BLaER1 treated with 17β-estradiol and CSF1 and Interleukin-3, amounts not matched to agents 10 nM and 100 nM (cell line): ENCODE data around the gene SHPK.
"Not testable (repeated sequence)": the region's sequence is repeated elsewhere in the genome, so short reads cannot be mapped to it uniquely, and the experiment has no call there.

Source experiments
- H3K27ac ChIP-seq, 11 experiments: shearing (Covaris generic); formaldehyde crosslinking; 2 replicates each; pipeline ENCODE4 v1.8.1; 2022
- H3K27me3 ChIP-seq, 11 experiments: shearing (Covaris generic); formaldehyde crosslinking; 2 replicates each; pipeline ENCODE4 v1.8.1; 2022
- H3K36me3 ChIP-seq, 11 experiments: shearing (Covaris generic); formaldehyde crosslinking; 2 replicates each; pipeline ENCODE4 v1.8.1; 2022
- H3K4me1 ChIP-seq, 10 experiments: shearing (Covaris generic); formaldehyde crosslinking; 2 replicates each; pipeline ENCODE4 v1.8.1; 2022
- H3K4me2 ChIP-seq, 11 experiments: shearing (Covaris generic); formaldehyde crosslinking; 2 replicates each; pipeline ENCODE4 v1.8.1; 2022
- H3K4me3 ChIP-seq, 10 experiments: shearing (Covaris generic); formaldehyde crosslinking; 2 replicates each; pipeline ENCODE4 v1.8.1; 2022
- H3K9ac ChIP-seq, 11 experiments: shearing (Covaris generic); formaldehyde crosslinking; 2 replicates each; pipeline ENCODE4 v1.8.1; 2022
- H3K9me3 ChIP-seq, 11 experiments: shearing (Covaris generic); formaldehyde crosslinking; replicated peaks in 1 of 11; 2 replicates each; pipeline ENCODE4 v1.8.1; 2022
- H4K20me1 ChIP-seq, 11 experiments: shearing (Covaris generic); formaldehyde crosslinking; 2 replicates each; pipeline ENCODE4 v1.8.1; 2022
- Cebpa-rat ChIP-seq, 11 experiments: shearing (Covaris generic); IDR thresholded peaks; 2 replicates each; pipeline ENCODE4 v1.8.1; 2022

The SHPK gene

GRCh38 chr17:3569534-3570137 lies 66.4 kb downstream of the SHPK start:
- Histone ChIP-seq H3K4me3 (no peak overlapping the region), H3K27ac (no peak overlapping the region), H3K9ac (no peak overlapping the region), H3K9me3 (peaks cover 0 to 4% (median 0%) of the 10 kb centered on the region in 11 experiments; a peak in 1 of 22 replicates), H3K27me3 (no peaks in the 10 kb centered on the region), H3K36me3 (peaks cover 10 to 47% (median 34%) of the 10 kb centered on the region in 11 experiments), H3K4me1 (no peaks in the 10 kb centered on the region), H4K20me1 (no peaks in the 10 kb centered on the region), H3K4me2 (no peak overlapping the region)
- no peak for TF ChIP-seq Cebpa-rat (IDR thresholded peaks at IDR 0.05)

GRCh38 chr17:3566551-3566950 lies 69.5 kb downstream of the SHPK start:
- H3K4me2 ChIP-seq: no peak overlapping the region
- H3K27ac ChIP-seq: no peak overlapping the region
- no peaks in the 10 kb centered on the region for H4K20me1 ChIP-seq
- H3K4me3 ChIP-seq: no peak overlapping the region
- peaks cover 0 to 4% (median 0%) of the 10 kb centered on the region in 11 experiments; a peak in 1 of 22 replicates for H3K9me3 ChIP-seq
- no peaks in the 10 kb centered on the region for H3K27me3 ChIP-seq
- no peak for TF ChIP-seq Cebpa-rat (IDR thresholded peaks at IDR 0.05)
- peaks cover 0 to 8% (median 5%) of the 10 kb centered on the region in 10 experiments; a peak in 4 of 20 replicates for H3K4me1 ChIP-seq
- H3K9ac ChIP-seq: no peak overlapping the region
- peaks cover 10 to 37% (median 27%) of the 10 kb centered on the region in 11 experiments for H3K36me3 ChIP-seq

DNA sequence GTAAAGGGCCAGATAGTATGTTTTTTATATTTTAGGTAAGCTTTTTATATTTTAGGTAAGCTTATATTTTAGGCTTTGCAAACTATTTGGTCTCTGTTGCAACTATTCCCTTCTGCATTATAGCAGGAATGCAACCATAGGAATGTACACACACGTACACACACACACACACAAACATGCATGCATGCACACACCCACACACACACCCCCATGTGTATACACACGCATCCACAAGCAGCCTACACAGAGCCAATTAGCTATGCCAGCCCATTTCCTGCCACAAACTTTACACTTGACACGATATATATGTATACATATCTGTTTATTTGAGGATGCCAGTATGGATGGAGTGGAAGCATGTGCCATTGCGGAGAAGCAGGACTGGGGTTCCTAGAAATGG lies 70.9 kb downstream of the SHPK start:
- H3K36me3 ChIP-seq: peaks cover 5 to 26% (median 18%) of the 10 kb centered on the region in 11 experiments; a peak in 19 of 22 replicates
- no peak overlapping the region for H3K4me3 ChIP-seq
- no peaks in the 10 kb centered on the region for H3K27me3 ChIP-seq
- no peak overlapping the region for H3K9ac ChIP-seq
- no peak for TF ChIP-seq Cebpa-rat (IDR thresholded peaks at IDR 0.05)
- H4K20me1 ChIP-seq: no peaks in the 10 kb centered on the region
- no peak overlapping the region for H3K27ac ChIP-seq
- H3K4me1 ChIP-seq: peaks cover 0 to 8% (median 5%) of the 10 kb centered on the region in 10 experiments; a peak in 4 of 20 replicates
- H3K9me3 ChIP-seq: peaks cover 0 to 4% (median 0%) of the 10 kb centered on the region in 11 experiments; a peak in 1 of 22 replicates
- no peak overlapping the region for H3K4me2 ChIP-seq

GRCh38 chr17:3564241-3564640 lies 71.8 kb downstream of the SHPK start:
- not testable (repeated sequence) for H3K27me3 ChIP-seq, H3K9me3 ChIP-seq, H3K4me2 ChIP-seq, H4K20me1 ChIP-seq, H3K4me3 ChIP-seq, H3K9ac ChIP-seq, H3K27ac ChIP-seq
- peaks cover 0 to 10% (median 9%) of the 10 kb centered on the region in 10 experiments; a peak in 15 of 20 replicates for H3K4me1 ChIP-seq
- peaks cover 5 to 26% (median 16%) of the 10 kb centered on the region in 11 experiments; a peak in 19 of 22 replicates for H3K36me3 ChIP-seq

DNA sequence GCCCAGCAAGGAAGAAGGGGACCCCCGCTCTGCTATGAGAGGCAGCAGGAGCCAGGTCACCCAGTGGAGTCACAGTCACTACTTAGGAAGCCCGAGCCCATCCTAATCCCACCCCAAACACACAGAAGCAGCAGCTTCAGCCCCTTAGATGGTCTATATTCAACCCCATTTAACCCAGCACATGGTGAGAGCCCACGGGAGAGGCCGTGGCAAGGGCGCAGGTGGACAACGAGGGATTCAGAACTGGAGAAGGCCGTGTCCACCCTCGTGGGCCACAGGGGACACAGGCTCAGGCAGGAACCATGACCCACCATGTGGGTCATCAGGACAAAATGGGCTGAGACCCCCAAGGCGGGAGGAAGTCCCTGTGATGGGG lies 76.8 kb downstream of the SHPK start:
- Histone ChIP-seq H3K9me3 (no peaks in the 10 kb centered on the region), H3K4me3 (no peak overlapping the region), H3K9ac (peak overlapping the region in 3 of 11 experiments; percentile 4 to 42 (median 9); a peak in 3 of 22 replicates), H4K20me1 (no peaks in the 10 kb centered on the region), H3K4me2 (peak overlapping the region in 9 of 11 experiments; percentile 36 to 72 (median 60); a peak in 13 of 22 replicates), H3K27me3 (no peaks in the 10 kb centered on the region), H3K27ac (peak overlapping the region in 4 of 11 experiments; percentile 54 to 59 (median 56); a peak in 7 of 22 replicates), H3K36me3 (no peaks in the 10 kb centered on the region), H3K4me1 (peaks cover 16 to 41% (median 35%) of the 10 kb centered on the region in 10 experiments; a peak in 19 of 20 replicates)
- no peak for TF ChIP-seq Cebpa-rat (IDR thresholded peaks at IDR 0.05)

DNA sequence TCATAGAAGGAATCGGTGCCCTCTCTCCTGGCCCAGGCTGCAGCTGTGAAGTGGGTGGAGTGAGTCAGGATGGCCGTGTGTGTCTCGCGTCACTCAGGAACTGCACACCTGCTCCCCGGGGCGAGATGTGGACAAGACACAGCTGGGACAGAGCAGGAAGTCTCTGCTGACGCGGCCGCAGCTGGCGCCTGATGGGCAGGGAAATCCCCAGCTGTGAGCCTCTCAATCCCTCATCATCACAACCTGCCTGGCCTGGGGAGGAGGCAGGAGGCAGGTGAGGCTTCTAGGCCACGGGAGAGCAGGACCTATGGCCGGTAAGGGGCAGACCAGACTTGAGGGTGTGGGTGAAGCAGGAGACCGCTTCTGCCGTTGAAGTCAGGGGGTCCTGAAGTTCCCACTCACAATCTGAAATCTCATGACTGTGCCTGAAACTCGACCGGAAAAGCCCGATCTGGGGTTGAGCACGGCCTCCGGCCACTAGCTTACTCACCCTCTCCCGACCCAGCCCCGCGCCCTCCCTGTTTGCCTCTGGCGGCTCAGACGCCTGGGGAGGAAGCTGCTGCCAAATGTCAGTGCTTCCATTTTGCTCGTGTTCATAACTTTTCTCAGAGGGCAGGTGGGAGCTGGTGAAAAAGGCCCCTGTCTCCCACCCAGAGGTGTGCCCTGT lies 77.3 kb downstream of the SHPK start:
- Histone ChIP-seq H3K9me3 (no peaks in the 10 kb centered on the region), H3K4me3 (no peak overlapping the region), H3K27me3 (no peaks in the 10 kb centered on the region), H4K20me1 (no peaks in the 10 kb centered on the region), H3K4me2 (peak overlapping the region; percentile 36 to 72 (median 60)), H3K9ac (peak overlapping the region in 2 of 11 experiments; percentile 9 to 42; a peak in 4 of 22 replicates), H3K4me1 (peaks cover 16 to 42% (median 35%) of the 10 kb centered on the region in 10 experiments; a peak in 19 of 20 replicates), H3K27ac (peak overlapping the region in 5 of 11 experiments; percentile 2 to 59 (median 56); a peak in 8 of 22 replicates), H3K36me3 (no peaks in the 10 kb centered on the region)
- TF ChIP-seq Cebpa-rat (IDR thresholded peaks at IDR 0.05): no peak
